ENCODE results near the gene GFRA1.

The GFRA1 gene

DNA sequence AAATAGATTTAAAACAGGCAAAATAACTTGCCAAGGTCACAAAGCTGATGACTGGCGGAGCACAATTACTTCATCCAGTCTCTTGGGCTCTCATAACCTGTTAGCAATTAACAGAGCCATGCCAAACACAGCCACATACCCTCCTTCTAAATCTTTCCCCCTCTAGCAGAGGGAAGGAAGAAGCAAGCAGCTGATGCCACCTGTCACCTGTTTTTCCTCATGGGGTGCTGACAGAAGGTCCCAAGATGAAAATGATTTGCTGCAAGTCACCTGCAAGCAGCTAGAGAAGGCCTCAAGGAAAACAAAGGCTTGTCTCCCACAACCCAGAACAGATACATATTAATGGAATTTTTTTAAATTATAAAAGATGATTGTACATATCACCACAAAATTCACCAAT is 117.8 kb downstream of the GFRA1 start:
- Histone ChIP-seq H3K36me3 (no peaks in the 10 kb centered on the region), H3K27me3 (no peaks in the 10 kb centered on the region), H3K4me3 (ENCODE audit: low read depth, low read length) (no peak overlapping the region), H3K9me3 (no peaks in the 10 kb centered on the region), H3K4me1 (no peaks in the 10 kb centered on the region)
- TF ChIP-seq, protein P1, sequence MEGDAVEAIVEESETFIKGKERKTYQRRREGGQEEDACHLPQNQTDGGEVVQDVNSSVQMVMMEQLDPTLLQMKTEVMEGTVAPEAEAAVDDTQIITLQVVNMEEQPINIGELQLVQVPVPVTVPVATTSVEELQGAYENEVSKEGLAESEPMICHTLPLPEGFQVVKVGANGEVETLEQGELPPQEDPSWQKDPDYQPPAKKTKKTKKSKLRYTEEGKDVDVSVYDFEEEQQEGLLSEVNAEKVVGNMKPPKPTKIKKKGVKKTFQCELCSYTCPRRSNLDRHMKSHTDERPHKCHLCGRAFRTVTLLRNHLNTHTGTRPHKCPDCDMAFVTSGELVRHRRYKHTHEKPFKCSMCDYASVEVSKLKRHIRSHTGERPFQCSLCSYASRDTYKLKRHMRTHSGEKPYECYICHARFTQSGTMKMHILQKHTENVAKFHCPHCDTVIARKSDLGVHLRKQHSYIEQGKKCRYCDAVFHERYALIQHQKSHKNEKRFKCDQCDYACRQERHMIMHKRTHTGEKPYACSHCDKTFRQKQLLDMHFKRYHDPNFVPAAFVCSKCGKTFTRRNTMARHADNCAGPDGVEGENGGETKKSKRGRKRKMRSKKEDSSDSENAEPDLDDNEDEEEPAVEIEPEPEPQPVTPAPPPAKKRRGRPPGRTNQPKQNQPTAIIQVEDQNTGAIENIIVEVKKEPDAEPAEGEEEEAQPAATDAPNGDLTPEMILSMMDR (IDR thresholded peaks at IDR 0.05; ENCODE audit: low read depth, low read length), result no peak
- DNase-seq, result no peak

DNA sequence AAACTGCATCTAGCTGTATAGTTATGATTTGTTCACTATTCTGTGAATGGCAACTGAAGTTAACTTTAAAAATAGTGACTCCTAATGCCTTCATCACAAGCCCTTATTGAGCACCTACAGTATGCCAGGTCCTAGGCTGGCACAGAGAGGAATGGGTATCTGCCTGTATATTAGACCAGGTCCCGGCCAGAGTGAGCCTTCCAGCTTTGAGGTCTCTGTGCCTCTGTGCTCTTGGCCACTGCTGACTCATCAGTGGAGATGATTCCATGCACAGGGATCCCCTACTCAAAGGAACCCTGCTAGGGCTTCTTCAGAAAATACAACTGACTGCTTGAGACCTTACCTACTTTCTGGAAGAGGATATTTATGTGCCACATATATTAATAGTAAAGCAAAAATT is 118.4 kb downstream of the GFRA1 start:
- Histone ChIP-seq H3K4me3 (ENCODE audit: low read depth, low read length) (no peak overlapping the region), H3K4me1 (no peaks in the 10 kb centered on the region), H3K27me3 (no peaks in the 10 kb centered on the region), H3K36me3 (no peaks in the 10 kb centered on the region), H3K9me3 (no peaks in the 10 kb centered on the region)
- no peak for DNase-seq
- TF ChIP-seq, protein P1 (IDR thresholded peaks at IDR 0.05; ENCODE audit: low read depth, low read length), result no peak

DNA sequence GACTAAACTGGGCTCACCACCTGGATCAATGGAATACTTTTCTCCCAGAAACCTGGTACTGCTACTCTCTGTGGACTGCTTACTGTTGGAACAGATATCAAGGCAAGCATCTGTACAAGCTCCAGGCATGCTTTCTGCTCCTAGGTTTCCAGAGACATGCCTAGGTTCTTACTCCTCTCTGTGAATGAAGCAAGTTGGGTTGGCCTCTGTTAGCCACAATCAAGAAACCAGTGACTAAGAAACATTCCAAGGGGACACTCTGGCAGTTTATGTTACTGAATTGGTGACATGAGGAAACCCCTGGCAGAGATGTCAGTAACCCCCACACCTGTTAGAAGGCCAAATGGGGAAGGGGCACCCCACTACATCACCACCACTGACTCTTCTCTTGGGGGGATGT is 121.9 kb downstream of the GFRA1 start:
- Histone ChIP-seq H3K4me1 (no peaks in the 10 kb centered on the region), H3K4me3 (ENCODE audit: low read depth, low read length) (no peak overlapping the region), H3K27me3 (no peaks in the 10 kb centered on the region), H3K9me3 (no peaks in the 10 kb centered on the region), H3K36me3 (no peaks in the 10 kb centered on the region)
- TF ChIP-seq, protein P1 (IDR thresholded peaks at IDR 0.05; ENCODE audit: low read depth, low read length), result no peak
- DNase-seq, result no peak

DNA sequence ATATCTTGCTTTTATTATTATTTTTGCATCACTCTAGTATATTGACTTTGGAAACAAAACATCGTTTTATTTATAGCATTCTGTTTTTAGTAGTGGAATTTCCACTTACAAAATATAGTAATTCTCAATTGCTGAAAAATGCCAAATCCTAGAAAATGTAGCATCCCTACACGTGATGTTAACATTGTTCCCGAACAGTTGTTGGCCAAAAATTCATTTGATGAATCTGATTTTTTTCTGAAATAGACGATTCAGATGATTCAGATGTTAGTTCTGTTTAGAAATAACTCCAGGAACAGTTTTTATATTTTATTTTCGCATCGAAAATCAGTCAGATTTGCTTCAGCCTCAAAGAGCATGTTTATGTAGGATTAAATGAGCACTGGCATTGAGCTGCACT is 122.4 kb downstream of the GFRA1 start:
- Histone ChIP-seq H3K9me3 (no peaks in the 10 kb centered on the region), H3K4me3 (ENCODE audit: low read depth, low read length) (no peak overlapping the region), H3K36me3 (no peaks in the 10 kb centered on the region), H3K4me1 (no peaks in the 10 kb centered on the region), H3K27me3 (no peaks in the 10 kb centered on the region)
- DNase-seq, result no peak
- TF ChIP-seq, protein P1 (IDR thresholded peaks at IDR 0.05; ENCODE audit: low read depth, low read length), result no peak

DNA sequence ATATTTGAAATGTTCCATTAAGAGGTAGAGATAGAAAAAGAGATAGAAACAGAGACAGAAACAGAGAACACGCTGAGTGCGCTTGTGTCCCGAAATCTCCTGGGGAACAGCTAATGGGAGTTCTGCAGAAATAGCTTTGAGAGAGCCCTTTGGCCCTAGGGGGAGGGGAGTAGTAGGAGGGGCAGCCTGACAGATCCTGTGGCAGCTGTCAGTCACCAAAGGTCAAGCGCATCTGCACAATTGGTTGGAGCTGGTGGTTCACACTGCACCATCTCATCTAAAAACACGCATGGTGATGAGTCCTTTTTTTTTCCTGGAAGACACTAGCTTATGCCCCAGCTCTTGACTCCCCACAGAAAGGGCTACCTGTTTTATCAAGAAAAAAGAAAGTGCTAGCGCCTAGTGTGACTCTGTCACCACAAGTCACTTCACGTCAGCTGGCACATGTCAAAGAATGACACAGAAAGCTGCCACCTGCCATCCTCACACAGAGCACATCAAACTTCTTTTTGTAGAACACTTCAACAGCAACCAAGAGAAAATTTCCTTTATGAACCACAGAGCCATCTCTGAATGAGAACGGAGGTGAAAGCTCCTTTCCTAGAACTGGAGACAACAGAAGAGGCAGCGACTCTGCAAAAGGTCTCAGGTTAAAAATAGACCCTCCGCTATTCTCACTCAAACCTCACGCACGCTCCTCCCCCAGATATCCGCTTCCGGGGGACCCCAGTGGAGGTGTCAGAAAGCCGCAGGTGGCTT is 125.7 kb downstream of the GFRA1 start:
- no peaks in the 10 kb centered on the region for H3K27me3 ChIP-seq

More for the DNA sequence above, 125.7 kb downstream of the GFRA1 start:
- DNase-seq, result no peak
- no peak overlapping the region for H3K4me3 ChIP-seq (ENCODE audit: low read depth, low read length)
- H3K4me1 ChIP-seq, result no peaks in the 10 kb centered on the region
- TF ChIP-seq, protein P1 (IDR thresholded peaks at IDR 0.05; ENCODE audit: low read depth, low read length), result no peak
- no peaks in the 10 kb centered on the region for H3K36me3 ChIP-seq
- no peaks in the 10 kb centered on the region for H3K9me3 ChIP-seq

All from BE2C (cell line).